Measurements from ENCODE around the gene USH1G.

DNA sequence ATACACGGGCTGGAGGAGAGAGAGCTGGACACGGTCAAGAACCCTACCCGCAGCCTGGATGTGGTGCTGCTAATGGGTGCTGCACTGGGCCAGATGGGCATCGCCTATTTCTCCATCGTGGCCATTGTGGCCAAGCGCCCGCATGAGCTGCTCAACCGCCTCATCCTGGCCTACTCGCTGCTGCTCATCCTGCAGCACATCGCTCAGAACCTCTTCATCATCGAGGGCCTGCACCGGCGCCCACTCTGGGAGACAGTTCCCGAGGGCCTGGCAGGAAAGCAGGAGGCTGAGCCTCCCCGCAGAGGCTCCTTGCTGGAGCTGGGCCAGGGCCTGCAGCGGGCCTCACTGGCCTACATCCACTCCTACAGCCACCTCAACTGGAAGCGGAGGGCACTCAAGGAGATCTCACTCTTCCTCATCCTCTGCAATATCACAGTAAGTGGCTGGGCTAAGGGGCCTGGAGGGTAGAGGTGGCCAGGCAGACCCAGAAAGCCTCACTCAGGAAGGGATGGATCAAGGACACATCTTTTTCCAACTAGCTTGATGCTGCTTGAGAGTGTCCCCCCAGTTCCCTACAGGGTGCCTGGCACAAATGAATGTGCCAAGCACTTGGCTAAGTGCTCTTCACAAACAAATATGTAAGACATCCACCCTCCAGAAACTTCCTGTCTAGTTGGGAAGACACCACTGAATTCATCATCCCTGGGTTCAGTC lies 24.1 kb upstream of the USH1G start:
- TF ChIP-seq, protein P1, sequence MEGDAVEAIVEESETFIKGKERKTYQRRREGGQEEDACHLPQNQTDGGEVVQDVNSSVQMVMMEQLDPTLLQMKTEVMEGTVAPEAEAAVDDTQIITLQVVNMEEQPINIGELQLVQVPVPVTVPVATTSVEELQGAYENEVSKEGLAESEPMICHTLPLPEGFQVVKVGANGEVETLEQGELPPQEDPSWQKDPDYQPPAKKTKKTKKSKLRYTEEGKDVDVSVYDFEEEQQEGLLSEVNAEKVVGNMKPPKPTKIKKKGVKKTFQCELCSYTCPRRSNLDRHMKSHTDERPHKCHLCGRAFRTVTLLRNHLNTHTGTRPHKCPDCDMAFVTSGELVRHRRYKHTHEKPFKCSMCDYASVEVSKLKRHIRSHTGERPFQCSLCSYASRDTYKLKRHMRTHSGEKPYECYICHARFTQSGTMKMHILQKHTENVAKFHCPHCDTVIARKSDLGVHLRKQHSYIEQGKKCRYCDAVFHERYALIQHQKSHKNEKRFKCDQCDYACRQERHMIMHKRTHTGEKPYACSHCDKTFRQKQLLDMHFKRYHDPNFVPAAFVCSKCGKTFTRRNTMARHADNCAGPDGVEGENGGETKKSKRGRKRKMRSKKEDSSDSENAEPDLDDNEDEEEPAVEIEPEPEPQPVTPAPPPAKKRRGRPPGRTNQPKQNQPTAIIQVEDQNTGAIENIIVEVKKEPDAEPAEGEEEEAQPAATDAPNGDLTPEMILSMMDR (IDR thresholded peaks at IDR 0.05; ENCODE audit: low read depth, low read length) = no peak
- no peak for TF ChIP-seq EZH2phosphoT487 (IDR thresholded peaks at IDR 0.05; ENCODE audit: low read depth)
